PC-3 (cell line): ENCODE results near the gene PRR5L.

Experiments
- EZH2 ChIP-seq: fragments of 300-600 bp; sonication (generic); IDR thresholded peaks from one replicate; pipeline ENCODE4 v1.6.1; 2017; ENCODE audit warnings: antibody characterized with exemption, mild to moderate bottlenecking, low read length; ENCODE audit not compliant: unreplicated experiment
- EZH2phosphoT487 ChIP-seq: fragments of 300-600 bp; sonication (generic); IDR thresholded peaks from 2 replicates; pipeline ENCODE4 v1.6.1; 2018; ENCODE audit warnings: mild to moderate bottlenecking, antibody characterized with exemption, low read length, borderline replicate concordance
- TF ChIP-seq, protein P1 (sequence below): fragments of 300-600 bp; sonication (generic); conservative IDR thresholded peaks from 2 replicates; pipeline ENCODE4 v1.5.1; 2017; ENCODE audit warnings: antibody characterized with exemption, low read depth, mild to moderate bottlenecking, low read length

DNA sequence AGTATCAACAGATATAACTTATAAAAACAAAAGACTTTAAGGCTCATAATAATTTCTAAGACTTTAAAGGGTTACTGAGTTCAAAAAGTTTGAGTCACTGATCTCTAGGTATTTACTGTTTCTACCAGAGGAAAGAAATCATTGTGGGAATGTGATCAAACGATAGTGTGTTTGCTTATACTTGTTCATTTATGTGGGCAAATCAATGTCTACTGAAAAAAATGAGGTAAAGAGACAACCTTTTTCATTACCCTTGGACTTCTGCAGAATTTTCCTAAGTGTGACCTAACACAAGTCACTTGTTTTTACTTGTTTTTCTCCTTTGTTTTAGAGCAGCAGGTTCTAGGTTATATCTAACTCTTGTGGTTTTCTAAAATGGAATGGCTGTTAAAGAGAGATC lies 65.4 kb downstream of the PRR5L start:
- no peak for TF ChIP-seq EZH2
- TF ChIP-seq, protein P1, sequence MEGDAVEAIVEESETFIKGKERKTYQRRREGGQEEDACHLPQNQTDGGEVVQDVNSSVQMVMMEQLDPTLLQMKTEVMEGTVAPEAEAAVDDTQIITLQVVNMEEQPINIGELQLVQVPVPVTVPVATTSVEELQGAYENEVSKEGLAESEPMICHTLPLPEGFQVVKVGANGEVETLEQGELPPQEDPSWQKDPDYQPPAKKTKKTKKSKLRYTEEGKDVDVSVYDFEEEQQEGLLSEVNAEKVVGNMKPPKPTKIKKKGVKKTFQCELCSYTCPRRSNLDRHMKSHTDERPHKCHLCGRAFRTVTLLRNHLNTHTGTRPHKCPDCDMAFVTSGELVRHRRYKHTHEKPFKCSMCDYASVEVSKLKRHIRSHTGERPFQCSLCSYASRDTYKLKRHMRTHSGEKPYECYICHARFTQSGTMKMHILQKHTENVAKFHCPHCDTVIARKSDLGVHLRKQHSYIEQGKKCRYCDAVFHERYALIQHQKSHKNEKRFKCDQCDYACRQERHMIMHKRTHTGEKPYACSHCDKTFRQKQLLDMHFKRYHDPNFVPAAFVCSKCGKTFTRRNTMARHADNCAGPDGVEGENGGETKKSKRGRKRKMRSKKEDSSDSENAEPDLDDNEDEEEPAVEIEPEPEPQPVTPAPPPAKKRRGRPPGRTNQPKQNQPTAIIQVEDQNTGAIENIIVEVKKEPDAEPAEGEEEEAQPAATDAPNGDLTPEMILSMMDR = no peak
- TF ChIP-seq EZH2phosphoT487 = no peak
